GM12874 (cell line): ENCODE data around the gene SGCD.

ENCODE experiments used
- CTCF ChIP-seq: IDR thresholded peaks from 2 replicates; pipeline ENCODE4 v1.5.1; 2011; ENCODE audit warnings: low read depth, mild to moderate bottlenecking, control low read depth, low read length, moderate library complexity; ENCODE audit not compliant: insufficient read depth

Gene SGCD

DNA sequence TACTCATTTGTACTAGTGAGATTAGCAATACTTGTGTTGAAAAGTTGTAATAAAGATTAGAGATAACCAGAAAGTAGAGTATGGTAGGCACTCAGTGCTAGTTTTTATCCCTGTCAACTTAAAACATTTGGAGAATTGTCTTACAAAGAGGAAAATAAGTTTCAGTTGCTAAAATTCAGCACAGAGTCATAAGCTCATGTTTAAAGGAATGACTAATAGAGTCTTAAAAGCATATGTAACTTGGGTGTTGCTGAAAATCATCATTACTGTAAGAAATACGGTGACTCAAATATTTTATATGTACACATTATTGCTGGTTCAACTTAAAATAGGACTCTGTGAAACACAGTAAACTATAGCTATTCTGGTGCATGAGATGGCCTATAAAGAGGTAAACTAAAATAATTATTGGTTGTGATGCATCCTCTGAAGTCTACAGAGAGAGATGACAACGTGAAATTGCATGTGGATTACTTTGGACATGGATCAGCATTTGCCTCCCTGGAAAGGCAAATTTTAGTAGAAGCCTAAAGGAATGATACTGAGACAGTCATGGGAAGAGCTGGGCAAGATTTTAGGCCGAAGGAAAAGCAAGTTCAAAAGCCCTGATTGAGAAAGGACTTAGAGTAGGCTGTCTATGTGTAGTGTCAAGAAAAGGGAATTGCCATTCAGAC lies 34.6 kb downstream of the SGCD start:
- no peak for TF ChIP-seq CTCF

DNA sequence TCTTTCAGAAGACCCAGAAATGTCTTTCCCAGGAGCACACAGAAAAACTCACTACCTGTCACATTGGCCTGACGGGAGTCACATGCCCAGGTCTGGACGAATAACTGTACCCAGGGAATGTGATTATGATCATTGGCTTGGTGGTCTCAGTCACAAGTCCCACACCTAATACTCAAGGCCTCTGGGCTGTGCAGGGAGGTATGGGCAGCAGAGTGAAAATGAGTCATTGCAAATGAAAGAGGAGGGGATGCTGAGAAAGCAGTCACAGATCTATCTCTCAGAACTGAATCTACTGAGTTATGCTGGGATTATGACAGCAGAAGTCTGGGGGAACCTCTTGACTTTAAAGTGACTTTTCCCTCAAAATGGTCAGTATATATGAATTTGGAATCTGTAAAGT lies 36.9 kb downstream of the SGCD start:
- TF ChIP-seq CTCF, result no peak

- TF ChIP-seq CTCF, result no peak
Observed at GRCh38 chr5:156366521-156366920, 39.6 kb downstream of the SGCD start.

- no peak for TF ChIP-seq CTCF
Observed at GRCh38 chr5:156367597-156367996, 40.6 kb downstream of the SGCD start.

DNA sequence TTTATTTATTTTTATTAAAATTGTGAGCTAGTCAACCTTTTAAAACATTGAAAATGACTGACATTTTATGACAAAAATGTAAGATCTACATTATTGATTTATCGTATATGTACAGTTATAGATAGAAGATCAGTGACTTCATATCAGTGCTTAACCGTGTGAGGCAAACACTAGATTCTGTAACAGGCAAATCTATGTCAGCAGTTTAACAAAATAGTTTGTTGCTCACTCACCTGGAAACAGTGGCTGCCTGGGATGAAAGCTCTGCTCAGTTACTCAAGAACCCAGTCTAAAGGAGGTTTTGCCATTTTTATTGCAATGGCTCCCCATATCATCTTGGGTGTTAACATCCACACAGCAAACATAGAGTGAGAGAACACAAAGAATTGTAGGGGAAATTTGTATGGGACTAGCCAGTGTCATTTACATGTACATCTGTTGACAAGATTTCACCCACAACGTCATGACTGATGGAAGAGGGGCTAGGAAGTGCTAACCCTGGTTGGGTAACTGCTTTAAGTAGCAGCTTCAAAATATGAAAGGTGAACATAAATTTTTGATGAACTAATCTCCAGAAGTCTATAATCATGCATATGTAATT lies 49.0 kb downstream of the SGCD start:
- no peak for TF ChIP-seq CTCF

GRCh38 chr5:156376751-156377150 lies 49.8 kb downstream of the SGCD start:
- TF ChIP-seq CTCF, result no peak

GRCh38 chr5:156378159-156378558 lies 51.2 kb downstream of the SGCD start:
- no peak for TF ChIP-seq CTCF

DNA sequence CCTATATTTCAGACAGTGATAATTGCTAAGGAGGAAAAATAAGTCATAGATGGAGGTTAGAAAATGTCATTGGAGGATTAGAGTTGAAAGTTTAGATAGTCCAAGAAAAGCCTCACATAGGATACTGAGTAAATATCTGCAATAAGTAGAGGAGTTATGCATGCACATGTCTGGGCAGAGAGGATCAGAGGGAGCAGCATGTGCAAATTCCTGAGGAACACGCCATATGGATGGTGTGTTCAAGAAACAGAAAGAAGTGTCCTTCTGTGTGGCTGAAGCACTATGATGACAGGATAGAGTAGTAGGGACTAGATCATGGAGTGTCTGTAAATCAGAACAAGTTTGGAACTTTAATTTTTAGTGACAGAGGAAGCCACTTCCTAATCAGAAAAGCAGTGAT lies 52.2 kb downstream of the SGCD start:
- no peak for TF ChIP-seq CTCF
